WTC11 (cell line): ENCODE measurements around the gene EXPH5.

Experiments
- CTCF ChIP-seq: fragments of 200-600 bp; IDR thresholded peaks from 2 replicates; pipeline ENCODE4 v1.8.0; 2022; ENCODE audit warnings: antibody characterized with exemption
- E2F5 ChIP-seq: sonication (generic); formaldehyde crosslinking; IDR thresholded peaks from 2 replicates; pipeline ENCODE4 v1.8.1; 2022; ENCODE audit warnings: mild to moderate bottlenecking, moderate library complexity, missing genetic modification reagents
- ELF4 ChIP-seq: sonication (generic); formaldehyde crosslinking; IDR thresholded peaks from 2 replicates; pipeline ENCODE4 v1.8.1; 2022; ENCODE audit warnings: low read depth, mild to moderate bottlenecking, moderate library complexity, missing genetic modification reagents
- FOXP1 ChIP-seq: sonication (generic); formaldehyde crosslinking; IDR thresholded peaks from 2 replicates; pipeline ENCODE4 v1.8.0; 2022; ENCODE audit warnings: missing genetic modification reagents, mild to moderate bottlenecking, moderate library complexity, borderline replicate concordance
- TCF7 ChIP-seq: sonication (generic); formaldehyde crosslinking; IDR thresholded peaks from 2 replicates; pipeline ENCODE4 v1.8.0; 2022; ENCODE audit warnings: mild to moderate bottlenecking, low read depth, missing genetic modification reagents, moderate library complexity
- TF ChIP-seq, protein P1 (sequence below): sonication (generic); formaldehyde crosslinking; conservative IDR thresholded peaks from 2 replicates; pipeline ENCODE4 v1.8.1; 2022; ENCODE audit warnings: mild to moderate bottlenecking, missing genetic modification reagents

DNA sequence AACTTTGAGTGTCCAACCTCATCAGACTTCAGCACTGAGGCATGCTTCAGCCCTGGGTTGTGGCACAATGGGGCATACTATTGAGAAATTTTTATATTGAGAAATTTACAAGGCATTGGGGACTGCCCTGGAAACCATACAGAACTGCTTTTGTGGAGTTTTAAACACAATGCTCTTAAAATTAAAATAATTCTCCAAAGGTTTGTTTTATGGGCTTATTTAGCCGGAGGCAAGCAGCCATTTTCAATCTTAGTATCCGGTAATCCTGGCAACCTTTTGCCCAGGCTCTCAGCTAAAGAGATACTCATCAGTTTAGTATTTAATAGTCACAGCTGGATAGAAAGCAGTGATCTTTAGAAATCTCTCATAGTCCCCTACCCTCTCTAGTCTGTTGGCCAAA, 3.1 kb upstream of the EXPH5 start:
- TF ChIP-seq CTCF (no peak), FOXP1 (no peak), ELF4 (CRISPR knock-in tag) (no peak), E2F5 (CRISPR knock-in tag) (no peak), TCF7 (CRISPR knock-in tag) (no peak)
- TF ChIP-seq, protein P1, sequence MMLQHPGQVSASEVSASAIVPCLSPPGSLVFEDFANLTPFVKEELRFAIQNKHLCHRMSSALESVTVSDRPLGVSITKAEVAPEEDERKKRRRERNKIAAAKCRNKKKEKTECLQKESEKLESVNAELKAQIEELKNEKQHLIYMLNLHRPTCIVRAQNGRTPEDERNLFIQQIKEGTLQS (CRISPR knock-in tag): no peak
